ACC112 (cell line): ENCODE results near the gene MOB3C.

Experiments
- H2AFZ ChIP-seq: fragments of 200-600 bp; sonication (generic); one replicate; pipeline ENCODE4 v1.6.0; 2017; ENCODE audit warnings: antibody characterized with exemption, low read length; ENCODE audit not compliant: unreplicated experiment
- H3K27ac ChIP-seq: fragments of 200-600 bp; sonication (generic); 2 replicates; pipeline ENCODE4 v1.5.1; 2014; ENCODE audit warnings: low read depth, mild to moderate bottlenecking, antibody characterized with exemption, low read length, moderate library complexity
- H3K27me3 ChIP-seq: fragments of 200-600 bp; sonication (generic); 2 replicates; pipeline ENCODE4 v1.6.1; 2014; ENCODE audit warnings: mild to moderate bottlenecking, antibody characterized with exemption, low read length, moderate library complexity, mixed read lengths; ENCODE audit not compliant: insufficient read depth
- H3K36me3 ChIP-seq: fragments of 200-600 bp; sonication (generic); 2 replicates; pipeline ENCODE4 v1.6.1; 2016; ENCODE audit warnings: mild to moderate bottlenecking, antibody characterized with exemption, low read length, moderate library complexity, mixed read lengths; ENCODE audit not compliant: insufficient read depth
- H3K4me1 ChIP-seq: fragments of 200-600 bp; sonication (generic); one replicate; pipeline ENCODE4 v1.6.1; 2016; ENCODE audit warnings: low read length, mixed read lengths; ENCODE audit not compliant: insufficient read depth, unreplicated experiment, control insufficient read depth
- H3K4me3 ChIP-seq: fragments of 200-600 bp; sonication (generic); 2 replicates; pipeline ENCODE4 v1.5.1; 2014; ENCODE audit warnings: mild to moderate bottlenecking, low read depth, low read length
- H3K79me2 ChIP-seq: fragments of 200-600 bp; sonication (generic); one replicate; pipeline ENCODE4 v1.6.0; 2016; ENCODE audit warnings: low read length; ENCODE audit not compliant: control insufficient read depth, unreplicated experiment, insufficient read depth

Gene MOB3C

GRCh38 chr1:46617108-46617800, 643 bp upstream of the MOB3C start:
- Histone ChIP-seq H3K4me3 (peak overlapping the region; percentile 88), H3K79me2 (peaks cover 4% of the 10 kb centered on the region), H3K36me3 (no peaks in the 10 kb centered on the region), H2AFZ (peak overlapping the region; percentile 87), H3K4me1 (peaks cover 42% of the 10 kb centered on the region), H3K27ac (peak overlapping the region; percentile 69), H3K27me3 (no peaks in the 10 kb centered on the region)

GRCh38 chr1:46615735-46616134, 876 bp downstream of the MOB3C start:
- Histone ChIP-seq H3K4me1 (peaks cover 38% of the 10 kb centered on the region), H3K79me2 (peaks cover 4% of the 10 kb centered on the region), H3K36me3 (no peaks in the 10 kb centered on the region), H3K27ac (no peak overlapping the region), H3K27me3 (no peaks in the 10 kb centered on the region), H2AFZ (no peak overlapping the region), H3K4me3 (peak overlapping the region; percentile 88)

- Histone ChIP-seq H3K4me1 (peaks cover 38% of the 10 kb centered on the region), H2AFZ (no peak overlapping the region), H3K27ac (no peak overlapping the region)
Observed at GRCh38 chr1:46615088-46615487, 1.5 kb downstream of the MOB3C start.

GRCh38 chr1:46614604-46614984, 2.0 kb downstream of the MOB3C start:
- Histone ChIP-seq H3K4me3 (no peak overlapping the region), H2AFZ (no peak overlapping the region), H3K79me2 (peaks cover 4% of the 10 kb centered on the region), H3K27me3 (no peaks in the 10 kb centered on the region), H3K27ac (no peak overlapping the region), H3K4me1 (peaks cover 38% of the 10 kb centered on the region), H3K36me3 (peaks cover 1% of the 10 kb centered on the region; the same call in 1 of the 2 replicates)

More at GRCh38 chr1:46615088-46615487, 1.5 kb downstream of the MOB3C start:
- Histone ChIP-seq H3K79me2 (peaks cover 4% of the 10 kb centered on the region), H3K27me3 (no peaks in the 10 kb centered on the region), H3K36me3 (no peaks in the 10 kb centered on the region), H3K4me3 (peak overlapping the region; percentile 88; the same call in 1 of the 2 replicates)

GRCh38 chr1:46613661-46614603, 2.7 kb downstream of the MOB3C start:
- Histone ChIP-seq H3K27me3 (no peaks in the 10 kb centered on the region), H2AFZ (no peak overlapping the region), H3K27ac (no peak overlapping the region), H3K36me3 (peaks cover 6% of the 10 kb centered on the region; the same call in 1 of the 2 replicates), H3K79me2 (peaks cover 4% of the 10 kb centered on the region), H3K4me3 (no peak overlapping the region), H3K4me1 (peaks cover 38% of the 10 kb centered on the region)

GRCh38 chr1:46612937-46613660, 3.5 kb downstream of the MOB3C start:
- peaks cover 4% of the 10 kb centered on the region for H3K79me2 ChIP-seq
- no peak overlapping the region for H2AFZ ChIP-seq
- H3K27me3 ChIP-seq, result no peaks in the 10 kb centered on the region
- H3K27ac ChIP-seq, result no peak overlapping the region
- H3K4me3 ChIP-seq, result no peak overlapping the region
- peaks cover 38% of the 10 kb centered on the region for H3K4me1 ChIP-seq
- peaks cover 6% of the 10 kb centered on the region; the same call in 1 of the 2 replicates for H3K36me3 ChIP-seq

- H3K27ac ChIP-seq, result peak overlapping the region; percentile 19; the same call in 1 of the 2 replicates
- H2AFZ ChIP-seq, result no peak overlapping the region
- peaks cover 4% of the 10 kb centered on the region for H3K79me2 ChIP-seq
- peaks cover 6% of the 10 kb centered on the region; the same call in 1 of the 2 replicates for H3K36me3 ChIP-seq
- H3K4me1 ChIP-seq, result peaks cover 33% of the 10 kb centered on the region
- H3K27me3 ChIP-seq, result no peaks in the 10 kb centered on the region
- H3K4me3 ChIP-seq, result no peak overlapping the region
Observed at GRCh38 chr1:46611691-46612221, 4.9 kb downstream of the MOB3C start.

- Histone ChIP-seq H3K27me3 (no peaks in the 10 kb centered on the region), H3K4me1 (peaks cover 13% of the 10 kb centered on the region)
Observed at GRCh38 chr1:46607345-46608130, 9.1 kb downstream of the MOB3C start.

GRCh38 chr1:46606255-46606965, 10.2 kb downstream of the MOB3C start:
- Histone ChIP-seq H3K4me1 (peaks cover 8% of the 10 kb centered on the region), H3K79me2 (no peaks in the 10 kb centered on the region), H2AFZ (no peak overlapping the region), H3K4me3 (no peak overlapping the region), H3K27ac (no peak overlapping the region), H3K27me3 (no peaks in the 10 kb centered on the region), H3K36me3 (peaks cover 6% of the 10 kb centered on the region; the same call in 1 of the 2 replicates)

More at GRCh38 chr1:46607345-46608130, 9.1 kb downstream of the MOB3C start:
- Histone ChIP-seq H3K4me3 (no peak overlapping the region), H3K36me3 (peaks cover 6% of the 10 kb centered on the region; the same call in 1 of the 2 replicates), H2AFZ (no peak overlapping the region), H3K79me2 (no peaks in the 10 kb centered on the region), H3K27ac (no peak overlapping the region)
